GM06990 (cell line): Measurements from ENCODE around the gene CLASP2.

ENCODE experiments used
- DNase-seq: peaks from one replicate; pipeline ENCODE4 v3.0.0-alpha.2; 2011; ENCODE audit not compliant: insufficient read length; ENCODE audit errors: extremely low read depth
- H3K27me3 ChIP-seq: replicated peaks from 2 replicates; pipeline ENCODE4 v1.6.0; 2011; ENCODE audit warnings: low read length; ENCODE audit not compliant: control insufficient read depth, insufficient read depth
- H3K36me3 ChIP-seq: 2 replicates; pipeline ENCODE4 v1.5.1; 2011; ENCODE audit warnings: low read length; ENCODE audit not compliant: control insufficient read depth, insufficient read depth
- H3K4me3 ChIP-seq: replicated peaks from 2 replicates; pipeline ENCODE4 v1.5.1; 2011; ENCODE audit warnings: low read depth, mild to moderate bottlenecking, control low read depth, low read length
- CTCF ChIP-seq: IDR thresholded peaks from 2 replicates; pipeline ENCODE4 v1.5.1; 2011; ENCODE audit warnings: low read length, control low read depth, mild to moderate bottlenecking, inconsistent platforms; ENCODE audit not compliant: insufficient read depth, poor library complexity, severe bottlenecking

The CLASP2 gene

GRCh38 chr3:33575311-33575710 lies 142.7 kb downstream of the CLASP2 start:
- no peak for DNase-seq
- TF ChIP-seq CTCF, result no peak
- H3K36me3 ChIP-seq, result no peaks in the 10 kb centered on the region
- H3K27me3 ChIP-seq, result no peaks in the 10 kb centered on the region
- no peak overlapping the region for H3K4me3 ChIP-seq

DNA sequence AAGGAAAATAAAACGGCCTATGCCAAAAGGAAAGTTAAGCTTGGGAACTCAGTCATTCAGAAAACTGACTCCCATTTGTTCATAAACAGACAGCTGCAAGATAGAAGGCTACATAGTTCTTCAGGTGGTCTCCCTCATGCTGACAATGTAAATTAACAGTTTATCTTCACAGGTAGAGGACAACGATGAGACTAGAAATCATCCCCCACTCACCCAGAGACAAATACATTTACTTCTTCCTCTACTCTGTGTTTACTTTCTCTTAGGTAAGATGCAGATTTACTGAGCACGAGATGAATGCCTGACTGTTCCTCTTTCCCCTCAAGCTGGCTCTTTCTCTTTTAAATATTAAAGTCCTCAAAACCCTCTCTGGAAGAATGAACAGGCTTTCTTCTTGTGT lies 160.2 kb downstream of the CLASP2 start:
- Histone ChIP-seq H3K27me3 (no peaks in the 10 kb centered on the region), H3K36me3 (no peaks in the 10 kb centered on the region), H3K4me3 (no peak overlapping the region)
- DNase-seq, result no peak
- no peak for TF ChIP-seq CTCF

- no peak overlapping the region for H3K4me3 ChIP-seq
- no peak for DNase-seq
- TF ChIP-seq CTCF, result no peak
- H3K27me3 ChIP-seq, result no peaks in the 10 kb centered on the region
- no peaks in the 10 kb centered on the region for H3K36me3 ChIP-seq
These were observed 160.8 kb downstream of the CLASP2 start for GRCh38 chr3:33557279-33557678.

DNA sequence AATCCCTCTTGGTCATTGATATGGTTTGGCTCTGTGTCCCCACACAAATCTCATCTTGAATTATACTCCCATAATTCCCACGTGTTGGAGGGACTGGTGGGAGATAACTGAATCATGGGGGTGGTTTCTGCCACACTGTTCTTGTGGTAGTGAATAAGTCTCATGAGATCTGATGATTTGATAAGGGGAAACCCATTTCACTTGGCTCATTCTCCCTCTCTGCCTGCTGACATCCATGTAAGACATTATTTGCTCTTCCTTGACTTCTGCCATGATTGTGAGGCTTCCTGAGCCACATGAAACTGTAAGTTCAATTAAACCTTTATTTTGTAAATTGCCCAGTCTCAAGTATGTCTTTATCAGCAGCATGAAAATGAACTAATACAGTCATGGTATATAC lies 171.0 kb downstream of the CLASP2 start:
- TF ChIP-seq CTCF, result no peak
- no peak overlapping the region for H3K4me3 ChIP-seq
- DNase-seq, result no peak
- no peaks in the 10 kb centered on the region for H3K27me3 ChIP-seq
- H3K36me3 ChIP-seq, result no peaks in the 10 kb centered on the region; the same call in 1 of the 2 replicates

DNA sequence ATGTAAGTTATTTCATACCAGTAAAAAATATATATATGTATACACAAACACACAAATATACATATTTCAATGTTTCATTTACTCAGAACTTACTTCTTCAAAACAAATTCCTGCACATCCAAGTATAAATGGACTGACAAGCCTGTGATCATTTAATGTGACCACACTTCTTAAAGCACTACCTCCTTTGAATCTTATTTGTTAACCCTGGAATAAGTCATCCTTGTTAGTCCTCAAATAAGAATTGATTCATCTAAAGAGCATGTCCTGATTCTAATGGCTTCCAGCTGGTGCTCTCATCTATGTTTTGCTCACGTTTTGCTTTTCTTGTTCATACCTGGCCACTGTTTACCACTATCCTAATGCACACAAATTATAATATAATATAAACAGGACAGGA lies 173.9 kb downstream of the CLASP2 start:
- TF ChIP-seq CTCF, result no peak
- no peak for DNase-seq
- no peak overlapping the region for H3K4me3 ChIP-seq
- H3K27me3 ChIP-seq, result no peaks in the 10 kb centered on the region
- H3K36me3 ChIP-seq, result no peaks in the 10 kb centered on the region; the same call in 1 of the 2 replicates

DNA sequence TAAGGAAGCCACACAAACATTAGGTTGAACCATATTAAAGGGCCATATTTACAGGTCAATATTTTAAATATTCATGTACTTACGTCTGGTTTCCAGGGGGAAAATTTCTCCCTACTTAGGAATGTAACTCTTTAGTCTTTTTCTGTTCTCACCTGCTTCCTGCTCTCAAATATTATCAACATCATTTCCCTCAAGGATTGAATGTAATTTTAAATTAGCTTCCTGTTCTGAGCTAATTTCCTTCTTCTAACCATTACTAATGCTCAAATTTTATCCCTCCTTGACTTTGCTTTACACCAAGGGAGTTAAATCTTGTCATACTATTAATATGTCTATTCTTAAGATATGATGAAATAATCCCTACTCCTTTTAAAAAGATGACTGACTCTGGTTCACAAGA lies 174.5 kb downstream of the CLASP2 start:
- no peak for TF ChIP-seq CTCF
- Histone ChIP-seq H3K4me3 (no peak overlapping the region), H3K36me3 (no peaks in the 10 kb centered on the region), H3K27me3 (no peaks in the 10 kb centered on the region)
- no peak for DNase-seq
